ENCODE measurements around the gene SDF2. TPM values are rescaled to one million over a fixed set of nuclear protein-coding genes. Genes with fewer than 3 reads are reported as not detected.

The SDF2 gene
- total and polyA plus RNA-seq, 9 of the 15 experiments (the other 6 are each of a cell fraction or from before 2014, with no cell fraction given): 41.2 to 132 (median 65.6) TPM

DNA sequence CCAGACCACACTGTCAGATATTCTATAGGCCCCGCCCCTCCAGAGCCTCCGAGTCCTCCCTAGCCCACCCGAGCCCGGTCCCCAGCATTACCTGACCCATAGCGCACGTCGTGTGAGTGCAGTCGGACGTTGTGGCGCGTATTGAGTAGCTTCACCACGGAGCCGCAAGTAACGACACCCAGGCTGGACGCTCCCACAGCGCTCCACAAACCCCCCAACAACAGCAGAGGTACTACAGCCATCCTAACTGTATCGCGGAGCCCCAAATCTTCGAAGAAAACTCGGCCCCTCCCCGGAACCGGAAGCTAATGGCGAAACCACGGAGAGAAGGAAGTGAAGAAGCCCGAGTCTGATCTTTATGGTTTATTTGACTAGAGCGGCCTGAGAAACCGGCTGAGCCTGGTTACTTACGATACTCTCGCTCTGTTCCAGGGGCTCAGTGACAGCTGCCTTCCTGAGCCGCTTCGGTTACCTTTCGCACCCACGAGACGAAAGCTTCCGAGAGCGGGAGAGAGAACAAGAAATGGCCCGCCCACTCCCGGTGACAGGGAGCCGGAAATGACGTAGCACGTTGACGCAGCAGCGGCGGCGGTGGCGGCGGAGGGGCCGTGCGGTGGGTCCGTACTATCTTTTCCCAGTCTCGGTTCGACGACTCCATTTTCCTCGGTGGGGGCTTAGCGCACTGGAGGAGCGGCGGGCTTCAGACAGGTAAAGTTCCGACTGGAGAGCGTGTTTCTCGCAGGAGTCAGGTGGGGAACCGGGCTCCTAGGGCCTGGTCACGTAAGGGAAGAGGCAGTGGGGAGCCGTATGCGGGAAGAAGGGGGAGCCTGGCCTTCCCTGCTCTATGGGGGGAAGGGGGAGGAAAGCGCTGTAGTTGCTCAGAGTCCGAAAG lies at the start of gene SDF2, which contains the start of gene SUPT6H (continued):
- TF ChIP-seq CBFB (CRISPR knock-in tag; IDR thresholded peaks at IDR 0.05) (peak; percentile 67; the same call in 1 of the 2 replicates), ARNT (IDR thresholded peaks at IDR 0.05) (0 out of 4 replicates have a peak, but pooled peaks of 1 of the 2 experiments have one; percentile 54), OTX1 (CRISPR knock-in tag; IDR thresholded peaks at IDR 0.05) (0 out of 2 replicates have a peak, but pooled peaks have one; percentile 38), KLF13 (tag; IDR thresholded peaks at IDR 0.05; ENCODE audit: borderline replicate concordance, low read depth) (peak; percentile 20; the same call in 1 of the 2 replicates), ELF2 (CRISPR knock-in tag; IDR thresholded peaks at IDR 0.05) (0 out of 2 replicates have a peak, but pooled peaks have one; percentile 51), NR2C1 (IDR thresholded peaks at IDR 0.05) (peak; percentile 77), NR2C1 (tag; IDR thresholded peaks at IDR 0.05) (peak; percentile 48), EGR1 (conservative IDR thresholded peaks at IDR 0.05) (peak; percentile 92), MYC (IDR thresholded peaks at IDR 0.05; ENCODE audit: low read depth, low read length) (peak; percentile 75), MYC (CRISPR knock-in tag; IDR thresholded peaks at IDR 0.05; ENCODE audit: borderline replicate concordance, low read depth) (peak; percentile 64; the same call in 1 of the 2 replicates), KAT8 (IDR thresholded peaks at IDR 0.05; ENCODE audit: low read depth) (peak; percentile 3; the same call in 1 of the 2 replicates), TAF9B (IDR thresholded peaks at IDR 0.05; ENCODE audit: partially characterized antibody) (peak; percentile 94), TEAD1 (CRISPR knock-in tag; IDR thresholded peaks at IDR 0.05) (no peak; a peak in 1 of 4 replicates), CAMTA2 (CRISPR knock-in tag; conservative IDR thresholded peaks at IDR 0.05) (0 out of 2 replicates have a peak, but pooled peaks have one; percentile 26), RNF2 (IDR thresholded peaks at IDR 0.05) (0 out of 2 replicates have a peak, but pooled peaks have one; percentile 18), ETS2 (tag; IDR thresholded peaks at IDR 0.05; ENCODE audit: borderline replicate concordance, poor library complexity, severe bottlenecking) (no peak), SAP30 (IDR thresholded peaks at IDR 0.05; ENCODE audit: borderline replicate concordance, insufficient read depth, low read depth, low read length, poor library complexity, severe bottlenecking) (peak; percentile 74), ATF7 (IDR thresholded peaks at IDR 0.05) (peak; percentile 95), JUND (IDR thresholded peaks at IDR 0.05; ENCODE audit: borderline replicate concordance, low read depth, low read length) (peak; percentile 77), JUND (tag; IDR thresholded peaks at IDR 0.05; ENCODE audit: borderline replicate concordance, low read depth, low read length) (peak; percentile 68; the same call in 2 of the 3 replicates), ZBTB7A (IDR thresholded peaks at IDR 0.05; ENCODE audit: borderline replicate concordance, control insufficient read depth, low read depth, low read length) (peak; percentile 93), CTBP1 (IDR thresholded peaks at IDR 0.05; ENCODE audit: borderline replicate concordance) (peak; percentile 54; the same call in 1 of the 2 replicates), TAF7 (tag; IDR thresholded peaks at IDR 0.05) (peak; percentile 85)
- TF ChIP-seq, protein P1, sequence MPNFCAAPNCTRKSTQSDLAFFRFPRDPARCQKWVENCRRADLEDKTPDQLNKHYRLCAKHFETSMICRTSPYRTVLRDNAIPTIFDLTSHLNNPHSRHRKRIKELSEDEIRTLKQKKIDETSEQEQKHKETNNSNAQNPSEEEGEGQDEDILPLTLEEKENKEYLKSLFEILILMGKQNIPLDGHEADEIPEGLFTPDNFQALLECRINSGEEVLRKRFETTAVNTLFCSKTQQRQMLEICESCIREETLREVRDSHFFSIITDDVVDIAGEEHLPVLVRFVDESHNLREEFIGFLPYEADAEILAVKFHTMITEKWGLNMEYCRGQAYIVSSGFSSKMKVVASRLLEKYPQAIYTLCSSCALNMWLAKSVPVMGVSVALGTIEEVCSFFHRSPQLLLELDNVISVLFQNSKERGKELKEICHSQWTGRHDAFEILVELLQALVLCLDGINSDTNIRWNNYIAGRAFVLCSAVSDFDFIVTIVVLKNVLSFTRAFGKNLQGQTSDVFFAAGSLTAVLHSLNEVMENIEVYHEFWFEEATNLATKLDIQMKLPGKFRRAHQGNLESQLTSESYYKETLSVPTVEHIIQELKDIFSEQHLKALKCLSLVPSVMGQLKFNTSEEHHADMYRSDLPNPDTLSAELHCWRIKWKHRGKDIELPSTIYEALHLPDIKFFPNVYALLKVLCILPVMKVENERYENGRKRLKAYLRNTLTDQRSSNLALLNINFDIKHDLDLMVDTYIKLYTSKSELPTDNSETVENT (CRISPR knock-in tag; IDR thresholded peaks at IDR 0.05): 0 out of 2 replicates have a peak, but pooled peaks have one; percentile 5
